ENCODE data around the gene RAPH1.

The RAPH1 gene

GRCh38 chr2:203535078-203535783 lies at the start of gene RAPH1:
RAPH1 (minus strand) TSS chr2:203535301; CDS start chr2:203495353, 39,948 bp downstream.
- ChIA-PET POLR2A (interaction anchor here (0.6 to 1.5 kb wide), 6 partner anchors 8 to 276 kb away, joined by 3 to 5 read pairs (median 4); no protein-coding TSS in a partner anchor), CTCF (interaction anchor here (2.3 kb wide), 1 partner anchor 280 kb away, joined by 9 read pairs; no protein-coding TSS in a partner anchor)
- peak within 1 kb of the TSS; percentile 89 for H3K4me3 ChIP-seq (ENCODE audit: low read depth, low read length)
- DNase-seq (ENCODE audit: low read depth, low spot score), result no peak
- TF ChIP-seq CTCF (IDR thresholded peaks at IDR 0.05; ENCODE audit: insufficient read depth, low read length, missing control alignments), result no peak

GRCh38 chr2:203584784-203585183 lies 49.7 kb upstream of the RAPH1 start:
- ChIA-PET CTCF (no interaction called here), POLR2A (no interaction called here)
- TF ChIP-seq CTCF (IDR thresholded peaks at IDR 0.05; ENCODE audit: insufficient read depth, low read length, missing control alignments), result no peak
- no peak for DNase-seq (ENCODE audit: low read depth, low spot score)
- H3K4me3 ChIP-seq (ENCODE audit: low read depth, low read length), result no peak overlapping the region

GRCh38 chr2:203583701-203584100 lies 48.6 kb upstream of the RAPH1 start:
- ChIA-PET POLR2A (interaction anchor here (0.6 to 0.9 kb wide), 2 partner anchors 49 to 302 kb away, joined by 3 to 5 read pairs; no protein-coding TSS in a partner anchor), CTCF (interaction anchor here (1.3 to 1.6 kb wide), 2 partner anchors 12 to 66 kb away, joined by 3 to 4 read pairs; no protein-coding TSS in a partner anchor)
- TF ChIP-seq CTCF (IDR thresholded peaks at IDR 0.05; ENCODE audit: insufficient read depth, low read length, missing control alignments), result no peak
- peak; percentile 40 for DNase-seq (ENCODE audit: low read depth, low spot score)
- H3K4me3 ChIP-seq (ENCODE audit: low read depth, low read length), result no peak overlapping the region

GRCh38 chr2:203583084-203583695 lies 48.1 kb upstream of the RAPH1 start:
- POLR2A ChIA-PET, result interaction anchor here (0.6 to 0.9 kb wide), 2 partner anchors 49 to 301 kb away, joined by 3 to 5 read pairs; no protein-coding TSS in a partner anchor
- CTCF ChIA-PET, result interaction anchor here (1.3 to 1.6 kb wide), 2 partner anchors 12 to 67 kb away, joined by 3 to 4 read pairs; no protein-coding TSS in a partner anchor
- DNase-seq (ENCODE audit: low read depth, low spot score), result no peak
- TF ChIP-seq CTCF (IDR thresholded peaks at IDR 0.05; ENCODE audit: insufficient read depth, low read length, missing control alignments), result no peak
- H3K4me3 ChIP-seq (ENCODE audit: low read depth, low read length), result no peak overlapping the region

GRCh38 chr2:203582468-203582867 lies 47.4 kb upstream of the RAPH1 start:
- DNase-seq (ENCODE audit: low read depth, low spot score), result no peak
- ChIA-PET POLR2A (no interaction called here), CTCF (interaction anchor here (1.3 kb wide), 1 partner anchor 68 kb away, joined by 3 read pairs; no protein-coding TSS in a partner anchor)
- TF ChIP-seq CTCF (IDR thresholded peaks at IDR 0.05; ENCODE audit: insufficient read depth, low read length, missing control alignments), result no peak
- no peak overlapping the region for H3K4me3 ChIP-seq (ENCODE audit: low read depth, low read length)

GRCh38 chr2:203580844-203581243 lies 45.7 kb upstream of the RAPH1 start:
- CTCF ChIA-PET, result no interaction called here
- no peak overlapping the region for H3K4me3 ChIP-seq (ENCODE audit: low read depth, low read length)
- DNase-seq (ENCODE audit: low read depth, low spot score), result no peak
- TF ChIP-seq CTCF (IDR thresholded peaks at IDR 0.05; ENCODE audit: insufficient read depth, low read length, missing control alignments), result no peak
- POLR2A ChIA-PET, result no interaction called here
